ENCODE data around the gene DRC7.

GRCh38 chr16:57667526-57668262, 26.9 kb upstream of the DRC7 start:
- TF ChIP-seq EGR1 (IDR thresholded peaks at IDR 0.05; ENCODE audit: low read depth in 2 of 2) (no peak), CTCF (IDR thresholded peaks at IDR 0.05; ENCODE audit: low read depth, low read length, missing input control) (peak; percentile 12), GABPA (IDR thresholded peaks at IDR 0.05 in 1 of 2, conservative IDR thresholded peaks at IDR 0.05 in 1 of 2) (peak in 1 of 2 donors; percentile 63), HNF4G (IDR thresholded peaks at IDR 0.05) (no peak), TAF1 (conservative IDR thresholded peaks at IDR 0.05) (no peak), RAD21 (IDR thresholded peaks at IDR 0.05) (peak; percentile 28 to 42), YY1 (IDR thresholded peaks at IDR 0.05) (no peak), REST (IDR thresholded peaks at IDR 0.05) (no peak), NR2F2 (IDR thresholded peaks at IDR 0.05) (no peak), SP1 (IDR thresholded peaks at IDR 0.05) (peak; percentile 82), HNF4A (conservative IDR thresholded peaks at IDR 0.05) (peak; percentile 29 to 56), JUND (IDR thresholded peaks at IDR 0.05) (peak in 1 of 2 donors; percentile 69), MAX (IDR thresholded peaks at IDR 0.05) (no peak), ATF3 (IDR thresholded peaks at IDR 0.05) (peak; percentile 96)
